Naive thymus-derived CD4-positive, alpha-beta T cell (primary cell): ENCODE results near the gene UGGT2. TPM values are rescaled to one million over a fixed set of nuclear protein-coding genes. Genes with fewer than 3 reads are reported as not detected.
"Not testable (repeated sequence)": the region's sequence is repeated elsewhere in the genome, so short reads cannot be mapped to it uniquely, and the experiment has no call there.

Source experiments
- ATAC-seq: fragments of 150-1000 bp; cut with Tn5 transposase; 2 replicates; pipeline ENCODE4 v1.10.0; 2021; ENCODE audit warnings: mild to moderate bottlenecking, moderate library complexity
- CTCF ChIA-PET: fragments of 350-600 bp; sonication (Branson Sonifier 250); formaldehyde crosslinking; loops from one replicate; lab custom pipeline; 2021; ENCODE audit warnings: antibody characterized with exemption; lab: Charles Lee
- POLR2A ChIA-PET: fragments of 350-600 bp; sonication (Branson Sonifier 250); formaldehyde crosslinking; loops from one replicate; lab custom pipeline; 2021; ENCODE audit warnings: antibody characterized with exemption, inconsistent platforms; lab: Charles Lee
- DNase-seq, 9 donors: peaks; one replicate each; pipeline versions ENCODE4 v3.0.0 to v3.0.0-alpha.2; 2020 to 2022; ENCODE audit warnings: mixed read lengths in 1 of 9
- H3K27ac ChIP-seq: one replicate; pipeline ENCODE4 v1.7.0; 2013; ENCODE audit warnings: mild to moderate bottlenecking, low read depth, low read length, moderate library complexity
- H3K27me3 ChIP-seq, 2 donors: one replicate each; pipeline ENCODE4 v1.7.0; 2013; ENCODE audit warnings: low read length in 2 of 2, mild to moderate bottlenecking in 2 of 2, moderate library complexity in 2 of 2; ENCODE audit not compliant: control insufficient read depth in 2 of 2, insufficient read depth in 2 of 2
- H3K36me3 ChIP-seq, 3 experiments: 1 replicate in 2 of 3; 2 replicates in 1 of 3; pipeline ENCODE4 v1.7.0; 2013; ENCODE audit warnings: low read length in 3 of 3, mild to moderate bottlenecking in 3 of 3, moderate library complexity in 1 of 3; ENCODE audit not compliant: insufficient read depth in 3 of 3, control insufficient read depth in 2 of 3
- H3K4me1 ChIP-seq, 2 donors: one replicate each; pipeline ENCODE4 v1.7.0; 2013; ENCODE audit warnings: low read length in 2 of 2, mild to moderate bottlenecking in 2 of 2, moderate library complexity in 1 of 2; ENCODE audit not compliant: control insufficient read depth in 2 of 2, insufficient read depth in 2 of 2
- H3K4me3 ChIP-seq: 2 replicates; pipeline ENCODE4 v1.7.0; 2013; ENCODE audit warnings: mild to moderate bottlenecking, low read length
- H3K9me3 ChIP-seq, 3 experiments: 1 replicate in 2 of 3; 2 replicates in 1 of 3; pipeline ENCODE4 v1.7.0; 2013; ENCODE audit warnings: low read length in 3 of 3; ENCODE audit not compliant: control insufficient read depth in 2 of 3
- H3K27ac Mint-ChIP-seq, 9 donors: one replicate each; pipeline ENCODE4 v1.8.0; 2020 to 2022; ENCODE audit warnings: mixed read lengths in 9 of 9, mild to moderate bottlenecking in 8 of 9, moderate library complexity in 5 of 9, inconsistent platforms in 2 of 9
- H3K27me3 Mint-ChIP-seq, 5 donors: one replicate each; pipeline ENCODE4 v1.8.0; 2021 to 2022; ENCODE audit warnings: mixed read lengths in 5 of 5, mild to moderate bottlenecking in 1 of 5
- H3K36me3 Mint-ChIP-seq, 5 donors: one replicate each; pipeline ENCODE4 v1.8.0; 2020 to 2022; ENCODE audit warnings: mixed read lengths in 5 of 5, mild to moderate bottlenecking in 3 of 5, inconsistent platforms in 1 of 5
- H3K4me1 Mint-ChIP-seq, 7 donors: one replicate each; pipeline ENCODE4 v1.8.0; 2020 to 2022; ENCODE audit warnings: mixed read lengths in 7 of 7, mild to moderate bottlenecking in 3 of 7, inconsistent platforms in 1 of 7
- H3K4me3 Mint-ChIP-seq, 10 donors: one replicate each; pipeline ENCODE4 v1.8.0; 2020 to 2022; ENCODE audit warnings: mild to moderate bottlenecking in 10 of 10, mixed read lengths in 10 of 10, moderate library complexity in 6 of 10, inconsistent platforms in 2 of 10
- H3K9me3 Mint-ChIP-seq, 11 donors: one replicate each; pipeline ENCODE4 v1.8.0; 2020 to 2022; ENCODE audit warnings: mixed read lengths in 11 of 11, mild to moderate bottlenecking in 4 of 11, inconsistent platforms in 1 of 11, moderate library complexity in 1 of 11
- intact Hi-C, 2 donors: fragments of 100-400 bp; cut with micrococcal nuclease; formaldehyde crosslinking; loops; one replicate each; pipeline ENCODE4 v1.15.1; 2023
- polyA plus RNA-seq, 2 donors: library from polyadenylated mRNA; unstranded; fragments of 300-500 nt; fragmentation: Illumina TruSeq; gene quantifications; one replicate each; pipeline ENCODE4 v1.2.3, GENCODE V29; 2021
- total RNA-seq, 6 experiments: library from RNA in 5 of 6; stranded (reverse) in 5 of 6; gene quantifications; 1 replicate in 5 of 6; 2 replicates in 1 of 6; pipeline ENCODE4 v1.2.3 and lab custom pipeline; 2021 to 2026

UGGT2 gene
- total and polyA plus RNA-seq, 7 experiments from 2014 or later: 0.22 to 6.5 (median 0.51) TPM; not detected in 3

- Mint-ChIP-seq H3K27me3 (peaks cover 3 to 26% (median 19%) of the 10 kb centered on the region in 5 donors), H3K4me3 (no peak overlapping the region), H3K4me1 (no peaks in the 10 kb centered on the region), H3K36me3 (no peaks in the 10 kb centered on the region), H3K27ac (no peak overlapping the region), H3K9me3 (peaks cover 0 to 13% (median 2%) of the 10 kb centered on the region in 11 donors)
- Histone ChIP-seq H3K9me3 (no peaks in the 10 kb centered on the region), H3K4me1 (no peaks in the 10 kb centered on the region), H3K36me3 (no peaks in the 10 kb centered on the region), H3K4me3 (no peak overlapping the region), H3K27ac (no peak overlapping the region), H3K27me3 (no peaks in the 10 kb centered on the region)
- DNase-seq (no peak), ATAC-seq (no peak)
- POLR2A ChIA-PET: no interaction called here
- intact Hi-C loops: no loop called here
- CTCF ChIA-PET: interaction anchor here (0.6 to 1.4 kb wide), 3 partner anchors 34 to 197 kb away, joined by 3 to 4 read pairs (median 3); no protein-coding TSS in a partner anchor
These were observed 252.8 kb downstream of the UGGT2 start for GRCh38 chr13:95800436-95800835.

- Histone ChIP-seq H3K27me3 (no peaks in the 10 kb centered on the region), H3K27ac (no peak overlapping the region), H3K4me3 (no peak overlapping the region), H3K9me3 (no peaks in the 10 kb centered on the region), H3K36me3 (peaks cover 0 to 6% (median 0%) of the 10 kb centered on the region in 3 experiments), H3K4me1 (no peaks in the 10 kb centered on the region)
- no peak for DNase-seq
- Mint-ChIP-seq H3K4me1 (peaks cover 0 to 3% (median 0%) of the 10 kb centered on the region in 7 donors), H3K27ac (no peak overlapping the region), H3K27me3 (peaks cover 0 to 5% (median 0%) of the 10 kb centered on the region in 5 donors), H3K36me3 (peaks cover 0 to 24% (median 7%) of the 10 kb centered on the region in 5 donors), H3K9me3 (no peaks in the 10 kb centered on the region), H3K4me3 (no peak overlapping the region)
- ATAC-seq: no peak
- ChIA-PET CTCF (no interaction called here), POLR2A (no interaction called here)
- intact Hi-C loops: no loop called here
These were observed 256.2 kb downstream of the UGGT2 start for GRCh38 chr13:95797016-95797415.

GRCh38 chr13:95793781-95794180 lies 259.4 kb downstream of the UGGT2 start:
- DNase-seq (no peak), ATAC-seq (no peak)
- Mint-ChIP-seq H3K36me3 (peaks cover 0 to 54% (median 29%) of the 10 kb centered on the region in 5 donors), H3K9me3 (peaks cover 0 to 7% (median 3%) of the 10 kb centered on the region in 11 donors), H3K4me1 (peaks cover 0 to 3% (median 0%) of the 10 kb centered on the region in 7 donors), H3K27me3 (no peaks in the 10 kb centered on the region), H3K27ac (peak overlapping the region in 2 of 9 donors; percentile 15 to 54), H3K4me3 (no peak overlapping the region)
- no peak overlapping the region for H3K4me3 ChIP-seq
- no peak overlapping the region for H3K27ac ChIP-seq
- peaks cover 0 to 27% (median 8%) of the 10 kb centered on the region in 3 experiments for H3K36me3 ChIP-seq
- ChIA-PET POLR2A (no interaction called here), CTCF (no interaction called here)
- no peaks in the 10 kb centered on the region for H3K4me1 ChIP-seq
- no peaks in the 10 kb centered on the region for H3K27me3 ChIP-seq
- H3K9me3 ChIP-seq: no peaks in the 10 kb centered on the region
- intact Hi-C loops: no loop called here

GRCh38 chr13:95793018-95793555 lies 260.1 kb downstream of the UGGT2 start:
- no peaks in the 10 kb centered on the region for H3K9me3 ChIP-seq
- peaks cover 0 to 10% (median 3%) of the 10 kb centered on the region in 11 donors for H3K9me3 Mint-ChIP-seq
- peaks cover 0 to 3% (median 0%) of the 10 kb centered on the region in 7 donors for H3K4me1 Mint-ChIP-seq
- H3K27ac ChIP-seq: no peak overlapping the region
- H3K4me3 Mint-ChIP-seq: no peak overlapping the region
- CTCF ChIA-PET: no interaction called here
- intact Hi-C loops: no loop called here
- H3K4me1 ChIP-seq: no peaks in the 10 kb centered on the region
- no peaks in the 10 kb centered on the region for H3K27me3 Mint-ChIP-seq
- POLR2A ChIA-PET: no interaction called here
- no peak for ATAC-seq
- H3K4me3 ChIP-seq: no peak overlapping the region
- H3K36me3 Mint-ChIP-seq: peaks cover 1 to 61% (median 36%) of the 10 kb centered on the region in 5 donors
- peak overlapping the region in 1 of 9 donors; percentile 5 for H3K27ac Mint-ChIP-seq
- H3K36me3 ChIP-seq: peaks cover 0 to 34% (median 10%) of the 10 kb centered on the region in 3 experiments
- H3K27me3 ChIP-seq: no peaks in the 10 kb centered on the region
- DNase-seq: no peak

GRCh38 chr13:95791084-95791722 lies 262.0 kb downstream of the UGGT2 start:
- H3K27ac Mint-ChIP-seq: no peak overlapping the region
- no peak overlapping the region for H3K4me3 ChIP-seq
- H3K4me1 ChIP-seq: no peaks in the 10 kb centered on the region
- DNase-seq (no peak), ATAC-seq (no peak)
- H3K4me1 Mint-ChIP-seq: peaks cover 0 to 3% (median 0%) of the 10 kb centered on the region in 7 donors
- CTCF ChIA-PET: no interaction called here
- H3K36me3 Mint-ChIP-seq: peaks cover 5 to 78% (median 55%) of the 10 kb centered on the region in 5 donors
- intact Hi-C loops: no loop called here
- H3K27me3 Mint-ChIP-seq: no peaks in the 10 kb centered on the region
- POLR2A ChIA-PET: no interaction called here
- peaks cover 0 to 14% (median 3%) of the 10 kb centered on the region in 11 donors for H3K9me3 Mint-ChIP-seq
- no peaks in the 10 kb centered on the region for H3K9me3 ChIP-seq
- H3K27ac ChIP-seq: no peak overlapping the region
- no peak overlapping the region for H3K4me3 Mint-ChIP-seq
- peaks cover 0 to 53% (median 15%) of the 10 kb centered on the region in 3 experiments for H3K36me3 ChIP-seq
- no peaks in the 10 kb centered on the region for H3K27me3 ChIP-seq

GRCh38 chr13:95789315-95789714 lies 263.9 kb downstream of the UGGT2 start:
- Mint-ChIP-seq H3K9me3 (peaks cover 0 to 14% (median 3%) of the 10 kb centered on the region in 11 donors), H3K36me3 (peaks cover 8 to 84% (median 67%) of the 10 kb centered on the region in 5 donors)
- H3K4me1 Mint-ChIP-seq, H3K9me3 ChIP-seq, H3K4me3 Mint-ChIP-seq, H3K27me3 ChIP-seq, H3K4me3 ChIP-seq, ATAC-seq, DNase-seq, POLR2A ChIA-PET, H3K27ac Mint-ChIP-seq, intact Hi-C loops, H3K27ac ChIP-seq, CTCF ChIA-PET, H3K27me3 Mint-ChIP-seq, H3K4me1 ChIP-seq: not testable (repeated sequence)
- H3K36me3 ChIP-seq: peaks cover 0 to 58% (median 15%) of the 10 kb centered on the region in 3 experiments
